ENCODE results near the gene AIPL1. TPM values are rescaled to one million over a fixed set of nuclear protein-coding genes. Genes with fewer than 3 reads are reported as not detected.

Gene AIPL1
- total RNA-seq, 1 experiment from 2014 or later = not detected

GRCh38 chr17:6452471-6453266 lies 17.7 kb upstream of the AIPL1 start:
- no TSS peak for BruUV-seq (replicated peaks)
- Histone ChIP-seq H3K9me3 (ENCODE audit: low read depth, low read length, poor library complexity, severe bottlenecking) (no peaks in the 10 kb centered on the region), H3K4me3 (ENCODE audit: low read depth, low read length, poor library complexity, severe bottlenecking) (no peak overlapping the region), H3K27ac (ENCODE audit: low read depth, low read length, poor library complexity, severe bottlenecking) (no peak overlapping the region), H3K27me3 (replicated peaks; ENCODE audit: insufficient read depth, low read depth, low read length, poor library complexity) (no peaks in the 10 kb centered on the region), H3K36me3 (ENCODE audit: insufficient read depth, low read length, poor library complexity, severe bottlenecking) (peaks cover 25% of the 10 kb centered on the region), H3K4me1 (ENCODE audit: insufficient read depth, low read length, poor library complexity, severe bottlenecking) (no peaks in the 10 kb centered on the region)
- ChIA-PET POLR2A (ENCODE audit: low non-redundant PET) (interaction anchor here (0.6 kb wide), 1 partner anchor 995 kb away, joined by 9 read pairs; no protein-coding TSS in a partner anchor), CTCF (no interaction called here)
- TF ChIP-seq CTCF (conservative IDR thresholded peaks at IDR 0.05; ENCODE audit: low read depth, low read length) = no peak
- no peak for TF ChIP-seq EZH2 (IDR thresholded peaks at IDR 0.05; ENCODE audit: borderline replicate concordance, low read depth, low read length, poor library complexity, severe bottlenecking)
- no peak for DNase-seq (ENCODE audit: low spot score)
- intact Hi-C loops (cut with micrococcal nuclease; ENCODE audit: unreplicated experiment) = no loop called here

GRCh38 chr17:6450926-6451832 lies 16.3 kb upstream of the AIPL1 start:
- no peaks in the 10 kb centered on the region for H3K4me1 ChIP-seq (ENCODE audit: insufficient read depth, low read length, poor library complexity, severe bottlenecking)
- intact Hi-C loops (cut with micrococcal nuclease; ENCODE audit: unreplicated experiment) = no loop called here
- H3K9me3 ChIP-seq (ENCODE audit: low read depth, low read length, poor library complexity, severe bottlenecking) = no peaks in the 10 kb centered on the region
- peaks cover 37% of the 10 kb centered on the region for H3K36me3 ChIP-seq (ENCODE audit: insufficient read depth, low read length, poor library complexity, severe bottlenecking)
- no peak for DNase-seq (ENCODE audit: low spot score)
- no peak overlapping the region for H3K27ac ChIP-seq (ENCODE audit: low read depth, low read length, poor library complexity, severe bottlenecking)
- TF ChIP-seq EZH2 (IDR thresholded peaks at IDR 0.05; ENCODE audit: borderline replicate concordance, low read depth, low read length, poor library complexity, severe bottlenecking) (no peak), CTCF (conservative IDR thresholded peaks at IDR 0.05; ENCODE audit: low read depth, low read length) (no peak)
- no TSS peak for BruUV-seq (replicated peaks)
- ChIA-PET CTCF (no interaction called here), POLR2A (ENCODE audit: low non-redundant PET) (no interaction called here)
- no peak overlapping the region for H3K4me3 ChIP-seq (ENCODE audit: low read depth, low read length, poor library complexity, severe bottlenecking)
- no peaks in the 10 kb centered on the region for H3K27me3 ChIP-seq (replicated peaks; ENCODE audit: insufficient read depth, low read depth, low read length, poor library complexity)

GRCh38 chr17:6449307-6449706 lies 14.4 kb upstream of the AIPL1 start:
- Histone ChIP-seq H3K4me1 (ENCODE audit: insufficient read depth, low read length, poor library complexity, severe bottlenecking) (peaks cover 12% of the 10 kb centered on the region), H3K4me3 (ENCODE audit: low read depth, low read length, poor library complexity, severe bottlenecking) (no peak overlapping the region), H3K27ac (ENCODE audit: low read depth, low read length, poor library complexity, severe bottlenecking) (no peak overlapping the region), H3K27me3 (replicated peaks; ENCODE audit: insufficient read depth, low read depth, low read length, poor library complexity) (no peaks in the 10 kb centered on the region), H3K36me3 (ENCODE audit: insufficient read depth, low read length, poor library complexity, severe bottlenecking) (peaks cover 47% of the 10 kb centered on the region), H3K9me3 (ENCODE audit: low read depth, low read length, poor library complexity, severe bottlenecking) (no peaks in the 10 kb centered on the region)
- POLR2A ChIA-PET (ENCODE audit: low non-redundant PET) = no interaction called here
- no peak for TF ChIP-seq CTCF (conservative IDR thresholded peaks at IDR 0.05; ENCODE audit: low read depth, low read length)
- TF ChIP-seq EZH2 (IDR thresholded peaks at IDR 0.05; ENCODE audit: borderline replicate concordance, low read depth, low read length, poor library complexity, severe bottlenecking) = no peak
- DNase-seq (ENCODE audit: low spot score) = no peak
- CTCF ChIA-PET = no interaction called here
- intact Hi-C loops (cut with micrococcal nuclease; ENCODE audit: unreplicated experiment) = no loop called here
- no TSS peak for BruUV-seq (replicated peaks)

Measured in A673 (cell line).